ENCODE data around the gene GPR18.

The GPR18 gene

DNA sequence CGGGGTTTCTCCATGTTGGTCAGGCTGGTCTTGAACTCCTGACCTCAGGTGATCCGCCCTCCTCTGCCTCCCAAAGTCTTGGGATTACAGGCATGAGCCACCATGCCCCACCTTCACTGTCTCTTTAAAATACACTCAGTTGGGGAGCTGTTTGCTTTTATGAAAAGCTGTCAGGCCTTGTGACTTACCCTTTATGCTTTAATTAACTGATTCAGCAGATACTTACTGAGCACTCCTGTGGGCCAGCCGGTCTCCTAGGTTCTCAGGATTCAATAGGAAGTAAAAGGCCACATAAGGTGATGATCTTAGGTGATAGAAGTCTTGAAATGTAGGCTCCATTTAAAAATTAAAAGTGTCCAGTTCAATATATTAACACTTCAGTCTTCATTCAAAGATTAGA is 50.0 kb downstream of the GPR18 start:
- DNase-seq (ENCODE audit: low read depth in 2 of 2), result no peak

GRCh38 chr13:99207511-99207910 is 50.7 kb downstream of the GPR18 start:
- no peak for DNase-seq (ENCODE audit: low read depth in 2 of 2)

DNA sequence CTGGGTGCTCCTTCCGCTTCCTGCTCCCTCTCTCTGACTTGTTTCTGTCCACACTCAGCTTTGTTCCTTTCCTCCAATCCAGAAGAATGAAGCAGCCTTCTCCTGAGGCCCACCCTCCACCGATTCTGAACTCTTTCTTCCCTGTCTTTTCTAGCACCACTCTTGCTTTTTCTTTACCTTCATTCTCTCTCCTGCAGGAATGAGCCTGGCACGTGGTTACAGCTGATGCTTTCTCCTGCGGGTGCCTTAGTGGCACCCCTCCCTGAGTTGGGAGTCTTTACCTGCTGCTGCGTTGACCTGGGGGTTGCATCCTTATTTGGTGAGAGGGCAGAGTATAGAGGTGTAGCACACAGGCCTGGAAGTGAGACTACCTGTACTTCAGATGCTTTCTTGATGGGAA is 51.3 kb downstream of the GPR18 start:
- no peak for DNase-seq (ENCODE audit: low read depth in 2 of 2)

- DNase-seq (ENCODE audit: low read depth in 2 of 2), result no peak
These were observed 52.0 kb downstream of the GPR18 start for GRCh38 chr13:99206226-99206625.

DNA sequence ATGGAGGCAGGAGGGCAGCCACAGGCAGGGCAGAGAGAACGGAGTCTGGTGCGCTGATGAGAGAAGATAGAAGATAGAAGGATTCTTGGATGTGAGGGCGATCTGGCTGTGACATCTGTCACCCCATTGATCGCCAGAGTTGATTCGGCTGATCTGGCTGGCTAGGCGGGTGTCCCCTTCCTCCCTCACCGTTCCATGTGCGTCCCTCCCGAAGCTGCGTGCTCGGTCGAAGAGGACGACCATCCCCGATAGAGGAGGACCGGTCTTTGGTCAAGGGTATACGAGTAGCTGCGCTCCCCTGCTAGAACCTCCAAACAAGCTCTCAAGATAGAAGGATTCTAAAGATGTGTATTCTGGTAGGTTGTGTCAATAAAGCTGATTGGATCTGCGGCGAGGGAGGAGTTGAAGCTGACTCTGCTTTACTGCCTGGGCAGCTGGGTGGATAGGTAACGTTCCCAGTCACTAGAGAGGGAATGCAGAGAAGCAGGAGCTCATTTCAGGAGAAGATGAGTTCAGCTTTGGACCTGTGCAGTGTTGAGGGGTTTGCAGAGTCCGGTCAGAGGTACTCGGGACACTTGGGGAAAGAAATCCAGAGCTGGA is 52.5 kb downstream of the GPR18 start:
- no peak for DNase-seq (ENCODE audit: low read depth in 2 of 2)
